NCI-H2227 (cell line): Measurements from ENCODE around the gene SLC22A4.
A peak's percentile ranks its signal among the peaks of the same experiment; 100 is the strongest.

Experiments
- DNase-seq: peaks from one replicate; lab custom pipeline; 2025; ENCODE audit not compliant: unreplicated experiment; lab: John Stamatoyannopoulos, UW

SLC22A4 gene

GRCh38 chr5:132334812-132335211 is 40.6 kb downstream of the SLC22A4 start:
- no peak for DNase-seq

- DNase-seq = no peak
Measured at GRCh38 chr5:132335402-132335801, 41.2 kb downstream of the SLC22A4 start.

DNA sequence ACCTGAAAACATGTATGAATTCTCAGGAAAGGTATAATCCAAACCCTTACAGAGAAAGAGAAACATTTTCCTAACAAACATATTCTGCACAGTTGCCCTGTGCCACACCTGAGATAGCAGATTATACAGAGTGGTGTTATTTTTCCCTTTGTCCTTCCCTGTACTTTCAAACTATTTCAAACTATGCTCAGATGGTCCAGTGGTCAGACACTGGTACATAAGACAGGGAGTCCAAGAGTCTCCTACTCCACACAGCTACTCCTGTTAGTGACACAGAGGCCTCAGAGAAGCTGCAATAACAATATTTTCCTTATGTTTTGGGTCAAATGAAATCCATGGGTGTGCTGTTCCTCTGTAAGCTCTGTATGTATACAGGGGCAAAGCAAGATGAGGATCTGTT is 45.3 kb downstream of the SLC22A4 start:
- no peak for DNase-seq

DNA sequence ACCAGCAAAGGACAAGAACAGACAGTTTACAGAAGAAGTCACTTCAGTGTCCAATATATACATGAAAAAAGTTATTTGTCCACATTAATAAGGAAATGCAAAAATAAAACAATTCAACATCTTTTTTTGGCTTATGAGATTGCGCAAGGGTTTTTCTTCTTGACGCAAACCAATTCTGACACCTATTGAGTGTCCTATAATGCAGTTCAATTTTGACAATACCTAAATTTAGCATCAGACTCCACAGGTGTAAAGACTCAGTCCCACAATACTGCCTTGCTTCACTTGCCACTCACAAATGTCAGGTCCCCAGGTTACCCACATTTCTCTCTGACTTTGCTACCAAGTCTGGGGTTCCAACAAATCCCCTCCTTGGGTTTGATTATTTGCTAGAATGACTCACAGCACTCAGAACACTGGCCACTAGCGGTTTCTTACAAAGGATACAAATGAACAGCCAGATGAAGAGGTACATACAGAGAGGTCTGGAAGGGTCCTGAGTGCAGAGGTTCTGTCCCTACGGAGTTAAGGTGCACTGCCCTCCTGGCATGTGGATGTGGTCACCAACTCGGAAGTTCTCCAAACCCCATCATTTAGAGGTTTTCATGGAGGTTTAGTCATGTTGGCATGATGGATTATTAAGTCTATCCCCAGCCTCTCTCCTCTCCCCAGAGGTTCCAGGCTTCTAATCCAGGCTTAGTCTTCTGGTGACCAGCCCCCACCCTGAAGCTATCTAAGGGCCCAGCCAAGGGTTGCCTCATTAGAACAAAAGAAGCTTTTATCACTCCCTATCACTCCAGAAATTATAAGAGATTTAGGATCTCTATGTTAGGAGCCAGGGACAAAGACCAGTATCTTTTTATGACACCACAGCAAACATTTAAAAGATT is 48.3 kb downstream of the SLC22A4 start:
- DNase-seq = no peak

DNA sequence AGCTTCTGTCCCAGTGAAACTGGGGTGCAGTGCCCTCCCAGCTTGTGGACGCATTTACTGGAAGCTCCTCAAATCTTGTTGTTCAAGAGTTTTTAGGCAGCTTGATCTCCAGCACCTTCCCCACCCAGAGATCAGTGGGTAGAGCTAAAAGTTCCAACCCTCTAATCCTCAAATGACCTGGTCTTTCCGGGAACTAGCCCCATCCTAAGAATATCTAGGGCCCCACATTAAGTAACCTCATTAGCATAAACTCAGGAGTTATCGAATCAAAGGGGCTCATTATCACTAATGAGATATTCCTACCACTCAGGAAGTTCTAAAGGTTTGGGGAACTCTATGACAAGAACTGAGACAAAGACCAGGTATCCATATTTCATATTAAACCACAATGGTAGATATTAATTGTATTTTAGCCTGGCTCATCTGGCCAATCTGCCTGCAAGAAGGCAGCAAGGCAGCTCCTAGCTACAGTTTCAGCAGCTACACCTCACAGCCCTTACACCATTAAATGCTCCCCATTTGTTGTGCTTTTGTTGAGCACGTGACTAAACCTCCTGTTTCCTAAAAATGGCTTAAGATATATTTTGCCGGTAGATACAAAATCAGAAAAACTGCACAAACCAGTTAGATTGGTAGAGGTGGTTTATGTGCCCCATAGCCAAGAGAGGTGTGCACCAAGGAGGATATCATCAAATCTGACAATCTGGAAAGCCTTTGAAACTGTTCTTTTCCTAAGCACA is 50.8 kb downstream of the SLC22A4 start:
- DNase-seq = no peak

DNA sequence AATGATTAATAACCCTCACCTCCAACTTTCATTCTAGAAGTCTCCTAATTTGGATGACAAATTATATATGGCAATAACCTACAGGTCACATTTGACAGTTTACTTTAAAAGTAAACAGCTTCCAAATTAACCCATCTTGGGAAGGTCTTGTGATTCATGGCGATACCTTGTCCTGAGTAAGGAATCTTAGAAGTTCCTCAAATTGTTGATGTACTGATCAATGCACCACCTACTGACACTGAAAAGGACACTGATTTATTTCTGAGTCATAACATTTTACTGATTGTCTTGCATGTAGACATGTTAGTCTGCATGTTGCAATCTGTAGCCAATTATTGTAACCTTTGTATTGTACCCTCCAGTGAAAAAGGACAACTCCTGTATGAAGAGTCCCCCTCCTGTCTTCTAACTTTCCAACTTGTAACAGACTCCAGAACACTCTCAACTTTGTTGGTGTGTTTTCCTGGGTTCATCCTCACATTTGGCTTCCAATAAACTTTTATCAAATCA is 59.3 kb downstream of the SLC22A4 start:
- no peak for DNase-seq

GRCh38 chr5:132354381-132355139 is 60.4 kb downstream of the SLC22A4 start:
- no peak for DNase-seq

DNA sequence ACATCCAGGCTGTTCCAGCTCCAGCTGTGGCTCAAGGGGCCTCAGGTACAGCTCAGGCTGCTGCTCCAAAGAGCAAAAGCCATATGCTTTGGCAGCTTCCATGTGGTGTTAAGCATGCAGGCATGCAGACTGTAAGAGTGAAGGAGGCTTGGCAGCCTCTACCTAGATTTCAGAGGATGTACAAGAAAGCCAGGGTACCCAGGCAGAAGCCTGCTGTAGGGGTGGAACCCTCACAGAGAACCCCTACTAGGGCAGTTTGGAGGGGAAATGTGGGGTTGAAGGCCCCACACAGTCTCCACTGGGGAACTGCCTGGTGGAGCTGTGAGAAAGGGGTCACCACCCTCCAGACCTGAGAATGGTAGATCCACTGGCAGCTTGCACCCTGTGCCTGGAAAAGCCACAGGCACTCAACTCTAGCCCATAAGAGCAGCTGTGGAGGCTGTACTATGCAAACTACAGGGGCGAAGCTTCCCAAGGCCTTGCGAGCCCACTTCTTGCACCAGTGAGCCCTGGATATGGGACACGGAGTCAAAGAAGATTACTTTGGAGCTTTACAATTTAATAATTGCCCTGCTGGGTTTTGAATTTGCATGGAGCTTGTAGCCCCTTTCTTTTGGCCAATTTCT is 61.1 kb downstream of the SLC22A4 start:
- DNase-seq = no peak

GRCh38 chr5:132358775-132359174 is 64.6 kb downstream of the SLC22A4 start:
- no peak for DNase-seq

GRCh38 chr5:132362086-132362485 is 67.9 kb downstream of the SLC22A4 start:
- DNase-seq = no peak

GRCh38 chr5:132363431-132364112 is 69.4 kb downstream of the SLC22A4 start:
- DNase-seq = no peak

- no peak for DNase-seq
Measured at GRCh38 chr5:132364319-132364718, 70.1 kb downstream of the SLC22A4 start.

DNA sequence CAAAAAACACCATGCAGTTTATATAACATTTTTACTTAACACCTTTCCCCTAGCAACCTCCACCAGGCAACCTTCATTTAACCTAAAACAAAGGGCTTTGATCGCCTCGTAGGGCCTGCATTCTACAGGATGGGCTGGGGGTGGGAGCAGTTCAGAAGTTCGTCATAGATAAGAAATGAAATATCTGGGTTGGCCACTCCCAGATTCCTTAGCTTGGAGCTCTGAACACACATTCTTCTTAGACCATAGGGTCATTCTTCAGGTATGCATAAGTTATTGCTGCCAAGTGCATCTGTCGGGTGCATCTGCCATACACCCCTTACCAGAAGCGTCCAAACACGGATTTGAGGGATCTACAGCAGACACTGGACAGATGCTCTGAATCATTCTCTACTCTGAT is 71.0 kb downstream of the SLC22A4 start:
- no peak for DNase-seq

DNA sequence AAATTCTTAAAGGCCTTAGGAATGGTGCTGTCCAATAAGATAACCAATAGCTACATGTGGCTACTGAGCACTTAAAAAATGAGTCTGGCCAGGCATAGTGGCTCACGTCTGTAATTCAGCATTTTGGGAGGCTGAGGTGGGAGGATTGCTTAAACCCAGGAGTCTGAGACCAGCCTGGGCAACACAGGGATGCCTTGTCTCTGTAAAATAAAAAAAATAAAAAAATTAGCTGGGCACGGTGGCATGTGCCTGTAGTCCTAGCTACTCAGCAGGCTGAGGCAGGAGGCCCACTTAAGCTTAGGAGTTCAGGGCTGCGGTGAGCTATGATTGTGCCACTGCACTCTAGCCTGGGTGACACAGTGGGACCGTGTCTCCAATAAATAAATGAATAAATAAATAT is 74.0 kb downstream of the SLC22A4 start:
- DNase-seq = no peak

- DNase-seq = no peak
Measured at GRCh38 chr5:132369007-132369473, 74.8 kb downstream of the SLC22A4 start.

GRCh38 chr5:132369474-132370180 is 75.4 kb downstream of the SLC22A4 start, which contains the start of gene SLC22A5:
Gene SLC22A5, plus strand, starts transcription at chr5:132369710. Its CDS starts 263 bp downstream, at chr5:132369973.
- peak; percentile 75 for DNase-seq

GRCh38 chr5:132370181-132370970 is 76.2 kb downstream of the SLC22A4 start:
- DNase-seq = no peak

DNA sequence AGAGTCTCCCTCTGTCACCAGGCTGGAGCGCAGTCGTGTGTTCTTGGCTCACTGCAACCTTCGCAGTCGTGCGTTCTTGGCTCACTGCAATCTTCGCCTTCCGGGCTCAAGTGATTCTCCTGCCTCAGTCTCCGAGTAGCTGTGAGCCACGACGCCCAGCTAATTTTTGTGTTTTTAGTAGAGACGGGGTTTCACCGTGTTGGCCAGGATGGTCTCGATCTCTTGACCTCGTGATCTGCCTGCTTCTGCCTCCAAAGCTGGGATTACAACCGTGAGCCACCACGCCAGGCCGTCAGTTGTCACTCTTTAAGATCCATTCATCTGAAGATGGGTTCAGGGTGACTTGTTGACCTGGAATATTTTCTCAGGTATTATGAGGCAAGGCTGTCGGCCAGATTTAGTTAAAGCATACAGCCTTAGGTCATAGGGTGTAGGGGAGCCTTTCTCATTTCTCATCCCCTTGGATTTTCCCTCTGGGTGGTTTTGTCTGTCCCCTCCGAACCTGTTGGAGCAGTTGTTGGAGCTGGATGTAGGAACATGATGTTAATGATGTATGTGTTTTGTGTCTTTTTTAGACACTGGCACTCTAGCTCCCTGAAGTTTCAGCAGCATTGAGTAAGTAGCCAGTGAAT is 76.9 kb downstream of the SLC22A4 start:
- DNase-seq = no peak
